IPS-18c (cell line): ENCODE results near the gene YIF1B.

Experiments
- H3K4me3 ChIP-seq: 2 replicates; pipeline ENCODE4 v1.7.0; 2013; ENCODE audit warnings: low read depth, mild to moderate bottlenecking, low read length, moderate library complexity; ENCODE audit not compliant: insufficient read depth
- H3K9me3 ChIP-seq: one replicate; pipeline ENCODE4 v1.6.1; 2013; ENCODE audit warnings: mild to moderate bottlenecking, low read length, moderate library complexity; ENCODE audit not compliant: control insufficient read depth, insufficient read depth

YIF1B gene

DNA sequence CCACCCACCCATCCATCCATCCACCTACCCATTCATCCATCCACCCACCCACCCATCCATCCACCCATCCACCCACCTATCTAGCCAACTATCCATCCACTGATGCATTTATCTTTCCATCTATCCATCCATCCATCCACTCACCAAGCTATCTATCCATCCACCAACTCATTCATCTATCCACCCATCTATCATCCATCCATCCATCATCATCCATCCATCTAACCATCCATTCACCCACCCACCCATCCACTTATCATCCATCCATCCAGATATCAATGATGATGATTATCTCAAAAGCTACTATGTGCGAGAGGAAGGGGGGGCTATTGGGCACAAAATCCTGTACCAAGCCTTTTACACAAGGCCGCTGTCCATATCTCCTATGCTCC, 5.5 kb downstream of the YIF1B start:
- H3K9me3 ChIP-seq, result no peaks in the 10 kb centered on the region
- no peak overlapping the region for H3K4me3 ChIP-seq

- Histone ChIP-seq H3K4me3 (no peak overlapping the region), H3K9me3 (no peaks in the 10 kb centered on the region)
These were observed 6.0 kb downstream of the YIF1B start for GRCh38 chr19:38309615-38310278.

DNA sequence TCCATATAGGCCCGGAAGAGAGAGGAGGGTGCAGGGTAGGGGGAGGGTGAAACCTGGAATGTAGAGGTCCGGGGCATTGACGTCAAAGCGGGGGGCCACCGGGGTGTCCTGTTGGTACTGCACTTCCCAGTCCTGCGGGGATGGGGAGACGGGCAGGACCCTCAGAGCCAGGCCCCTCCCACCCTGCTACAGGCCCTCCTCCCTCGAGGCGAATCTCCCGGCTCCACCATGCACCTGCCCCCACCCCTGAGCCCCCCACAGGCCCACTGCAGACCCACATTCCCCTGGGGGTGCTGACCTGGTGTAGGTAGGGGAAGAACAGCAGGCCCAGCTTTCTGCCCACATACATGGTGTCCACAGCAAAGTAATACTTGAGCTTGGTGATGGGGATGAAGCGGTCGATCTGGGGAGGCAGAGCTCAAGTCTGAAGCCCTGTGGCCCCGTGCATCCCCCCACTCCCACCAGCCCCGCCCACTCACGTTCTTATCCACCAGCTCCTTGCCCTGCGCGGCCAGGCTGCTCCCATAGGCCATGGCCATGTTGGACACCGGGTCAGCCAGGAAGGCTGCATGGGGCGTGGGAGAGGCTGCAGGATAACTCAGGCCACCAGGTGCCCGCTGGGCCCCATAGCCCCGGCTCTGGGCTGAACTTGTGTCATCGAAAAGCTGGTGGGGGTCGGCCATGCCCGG, 6.7 kb downstream of the YIF1B start:
- H3K9me3 ChIP-seq, result no peaks in the 10 kb centered on the region
- no peak overlapping the region for H3K4me3 ChIP-seq

GRCh38 chr19:38308006-38308766, 7.6 kb downstream of the YIF1B start:
- Histone ChIP-seq H3K9me3 (no peaks in the 10 kb centered on the region), H3K4me3 (no peak overlapping the region)

DNA sequence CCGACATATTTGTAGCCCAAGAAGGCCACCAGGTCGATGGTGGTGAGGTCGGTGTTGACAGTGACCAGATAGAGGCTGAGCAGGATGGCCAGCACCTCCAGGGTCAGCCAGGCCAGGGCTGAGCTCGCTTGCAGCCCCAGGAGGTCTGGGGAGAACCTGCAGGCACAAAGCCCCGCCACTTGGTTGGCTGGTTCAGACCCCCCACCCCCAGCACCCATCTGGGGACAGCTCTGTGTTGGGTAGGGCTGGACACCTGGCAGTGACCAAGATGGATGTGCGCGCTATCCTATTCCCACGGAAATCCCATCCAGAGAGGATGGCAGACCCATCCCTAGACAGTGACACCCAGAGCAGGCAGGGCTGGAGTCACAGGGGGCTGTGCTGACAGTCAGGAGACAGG, 8.2 kb downstream of the YIF1B start:
- Histone ChIP-seq H3K4me3 (no peak overlapping the region), H3K9me3 (no peaks in the 10 kb centered on the region)

DNA sequence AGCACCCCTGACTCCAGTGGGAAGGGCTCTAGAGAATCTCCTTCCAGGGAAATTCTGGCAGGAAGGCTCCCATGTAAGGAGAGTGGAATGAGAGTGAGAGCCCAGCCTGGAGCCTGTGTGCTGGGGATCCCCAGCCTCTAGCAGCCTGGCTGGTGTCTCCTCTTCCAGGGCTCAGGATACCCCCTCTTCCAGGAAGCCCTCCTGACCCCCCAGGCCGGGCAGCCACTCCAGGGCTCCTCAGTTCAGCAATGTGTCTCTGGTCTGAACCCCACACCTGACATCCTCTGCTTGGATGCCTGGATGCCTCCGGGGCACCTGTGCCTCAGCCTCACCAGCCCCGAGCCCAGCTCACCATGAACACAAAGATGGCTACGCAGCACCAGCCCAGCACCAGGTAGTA, 8.7 kb downstream of the YIF1B start:
- no peaks in the 10 kb centered on the region for H3K9me3 ChIP-seq
- H3K4me3 ChIP-seq, result no peak overlapping the region

GRCh38 chr19:38306236-38306635, 9.5 kb downstream of the YIF1B start:
- Histone ChIP-seq H3K9me3 (no peaks in the 10 kb centered on the region), H3K4me3 (no peak overlapping the region)

- peak overlapping the region; percentile 64 for H3K4me3 ChIP-seq
These were observed 10.8 kb downstream of the YIF1B start for GRCh38 chr19:38304866-38305429.

DNA sequence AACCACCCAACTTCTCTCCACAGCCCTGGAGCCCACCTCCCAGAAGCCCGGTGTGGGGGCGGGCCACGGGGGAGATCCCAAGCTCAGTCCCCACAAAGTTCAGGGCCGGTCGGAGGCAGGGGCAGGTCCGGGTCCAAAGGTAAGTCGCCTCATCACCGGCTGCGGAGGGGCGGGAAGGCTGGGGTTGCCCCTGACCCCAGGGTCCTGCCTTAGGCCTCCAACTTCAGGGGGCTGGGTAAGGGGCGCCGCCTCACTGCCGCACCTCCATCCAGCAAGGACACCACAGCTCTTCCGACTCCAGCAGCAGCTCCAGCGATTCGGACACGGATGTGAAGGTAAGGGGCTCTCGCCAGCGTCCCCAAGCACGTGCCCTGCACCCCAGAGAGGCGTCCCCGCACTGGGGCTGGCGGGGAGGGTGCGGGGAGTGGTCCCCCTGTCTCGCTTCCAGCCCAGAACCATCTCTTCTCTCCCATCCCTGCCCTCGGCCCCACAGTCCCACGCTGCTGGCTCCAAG, 11.3 kb downstream of the YIF1B start:
- H3K9me3 ChIP-seq, result no peaks in the 10 kb centered on the region
- H3K4me3 ChIP-seq, result peak overlapping the region; percentile 64

More at GRCh38 chr19:38304866-38305429, 10.8 kb downstream of the YIF1B start:
- H3K9me3 ChIP-seq, result no peaks in the 10 kb centered on the region

DNA sequence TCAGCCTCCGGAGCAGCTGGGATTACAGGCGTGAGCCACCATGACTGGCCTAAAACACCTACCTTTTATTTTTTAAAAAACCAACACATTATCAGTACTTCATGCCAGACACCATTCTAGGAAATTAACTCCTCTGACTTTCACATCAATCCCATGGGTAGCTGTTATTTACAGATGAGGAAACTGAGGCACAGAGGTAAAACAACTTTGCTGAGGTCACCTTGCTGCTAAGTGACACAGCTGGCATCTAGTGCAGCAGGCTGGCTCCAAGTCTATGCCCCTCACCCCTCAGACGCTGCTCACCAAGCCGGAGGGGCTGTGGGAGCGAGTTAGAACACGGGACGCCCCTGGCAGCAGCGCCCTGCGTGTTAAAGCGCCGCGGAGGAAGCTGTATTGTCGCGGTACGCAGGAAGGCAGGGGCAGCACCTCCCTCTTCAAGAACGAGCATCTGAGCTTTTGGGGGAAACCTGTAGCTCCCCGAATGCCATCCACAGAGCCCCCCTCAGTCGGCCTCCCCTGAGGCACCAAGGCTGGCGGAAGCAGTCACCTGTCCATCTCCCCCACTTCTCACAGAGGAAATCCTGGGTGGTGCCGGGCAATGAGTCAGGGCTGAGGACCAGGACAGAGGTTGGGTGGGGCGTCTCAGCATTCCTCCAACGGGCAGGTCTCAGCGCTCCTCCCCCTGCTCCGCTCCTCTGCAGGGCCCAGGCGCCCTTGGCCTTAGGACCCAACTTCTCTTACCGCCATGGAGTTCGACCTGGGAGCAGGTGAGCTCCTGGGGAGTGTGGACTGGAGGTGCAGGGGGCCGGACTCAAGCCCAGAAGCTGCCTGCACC, 12.0 kb downstream of the YIF1B start, which contains the start of gene C19orf33:
Gene C19orf33 (plus strand): TSS at position 735 of the 835 bp plus-strand sequence. CDS start 11 bp downstream, at position 746.
- Histone ChIP-seq H3K9me3 (no peaks in the 10 kb centered on the region), H3K4me3 (peak within 1 kb of the TSS; percentile 64)

GRCh38 chr19:38298821-38299680, 16.7 kb downstream of the YIF1B start:
- Histone ChIP-seq H3K9me3 (no peaks in the 10 kb centered on the region), H3K4me3 (no peak overlapping the region)

DNA sequence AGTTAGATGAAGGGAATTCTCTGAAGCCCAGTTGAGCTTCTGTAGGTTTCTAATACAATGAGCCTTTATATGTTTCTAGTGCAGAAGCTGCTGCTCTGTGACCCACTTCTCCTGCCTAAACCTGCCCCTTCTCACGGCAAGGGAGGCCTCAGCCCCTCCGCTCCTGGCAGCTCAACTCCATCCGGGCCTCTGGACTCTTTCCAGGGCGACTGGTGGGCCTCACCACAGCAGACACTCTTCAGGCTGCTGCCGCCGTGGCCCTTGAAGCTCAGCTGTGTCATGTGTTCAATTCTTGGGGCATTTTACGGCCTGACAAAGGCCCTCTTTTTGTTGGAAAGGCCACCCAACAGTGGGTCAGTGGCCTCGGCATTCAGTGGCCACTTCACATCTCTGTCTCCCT, 21.7 kb downstream of the YIF1B start:
- no peaks in the 10 kb centered on the region for H3K9me3 ChIP-seq
- no peak overlapping the region for H3K4me3 ChIP-seq

GRCh38 chr19:38293281-38293680, 22.5 kb downstream of the YIF1B start:
- no peak overlapping the region for H3K4me3 ChIP-seq
- no peaks in the 10 kb centered on the region for H3K9me3 ChIP-seq

DNA sequence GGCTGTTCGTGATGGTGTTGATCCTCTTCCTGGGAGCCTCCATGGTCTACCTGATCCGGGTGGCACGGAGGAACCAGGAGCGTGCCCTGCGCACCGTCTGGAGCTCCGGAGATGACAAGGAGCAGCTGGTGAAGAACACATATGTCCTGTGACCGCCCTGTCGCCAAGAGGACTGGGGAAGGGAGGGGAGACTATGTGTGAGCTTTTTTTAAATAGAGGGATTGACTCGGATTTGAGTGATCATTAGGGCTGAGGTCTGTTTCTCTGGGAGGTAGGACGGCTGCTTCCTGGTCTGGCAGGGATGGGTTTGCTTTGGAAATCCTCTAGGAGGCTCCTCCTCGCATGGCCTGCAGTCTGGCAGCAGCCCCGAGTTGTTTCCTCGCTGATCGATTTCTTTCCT, 23.9 kb downstream of the YIF1B start:
- H3K9me3 ChIP-seq, result no peaks in the 10 kb centered on the region
- H3K4me3 ChIP-seq, result no peak overlapping the region

DNA sequence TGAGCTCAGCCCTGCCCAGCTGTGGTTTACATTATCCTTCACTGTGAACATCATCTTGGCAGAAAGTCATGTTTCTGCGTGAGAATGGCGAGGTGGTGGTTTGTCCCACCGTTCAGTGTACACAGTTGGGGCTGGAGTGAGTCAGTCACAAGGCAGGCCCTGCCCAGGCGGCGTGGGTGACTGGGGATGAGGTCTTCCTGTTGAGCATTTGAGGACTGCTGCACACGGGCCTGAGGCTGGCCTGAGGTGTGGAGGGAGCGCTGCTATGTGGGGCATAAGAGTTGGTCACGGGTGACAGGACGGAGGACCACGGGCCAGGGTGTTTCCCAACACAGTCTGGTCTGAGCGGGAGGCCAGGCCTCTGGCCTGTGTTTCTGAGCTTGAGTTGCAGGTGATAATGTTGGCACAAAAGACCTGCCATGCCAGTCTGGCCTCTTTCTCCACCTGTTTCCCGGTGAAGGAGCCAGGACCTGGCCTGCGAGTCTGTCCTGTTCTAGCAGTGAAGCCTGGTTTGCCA, 25.1 kb downstream of the YIF1B start:
- no peak overlapping the region for H3K4me3 ChIP-seq
- no peaks in the 10 kb centered on the region for H3K9me3 ChIP-seq

- no peak overlapping the region for H3K4me3 ChIP-seq
- no peaks in the 10 kb centered on the region for H3K9me3 ChIP-seq
These were observed 25.8 kb downstream of the YIF1B start for GRCh38 chr19:38289955-38290354.
